HG03039 (cell line): Measurements from ENCODE around the gene DHX40.
"Not testable (repeated sequence)": the region's sequence is repeated elsewhere in the genome, so short reads cannot be mapped to it uniquely, and the experiment has no call there.

Experiments used
- ATAC-seq: cut with Tn5 transposase; IDR thresholded peaks from one replicate; pipeline ENCODE4 v1.9.1; 2021; ENCODE audit warnings: mild to moderate bottlenecking, moderate library complexity; ENCODE audit not compliant: unreplicated experiment

The DHX40 gene

GRCh38 chr17:59558953-59559352 lies 6.5 kb upstream of the DHX40 start:
- ATAC-seq: no peak

GRCh38 chr17:59561042-59561441 lies 4.4 kb upstream of the DHX40 start:
- no peak for ATAC-seq

GRCh38 chr17:59565959-59566324 lies 532 bp downstream of the DHX40 start:
- peak; percentile 48 for ATAC-seq

GRCh38 chr17:59569151-59569550 lies 3.7 kb downstream of the DHX40 start:
- not testable (repeated sequence) for ATAC-seq

- ATAC-seq: no peak
Observed at GRCh38 chr17:59572301-59572924, 7.0 kb downstream of the DHX40 start.

- ATAC-seq: not testable (repeated sequence)
Observed at GRCh38 chr17:59584168-59584567, 18.8 kb downstream of the DHX40 start.

GRCh38 chr17:59600169-59600568 lies 34.8 kb downstream of the DHX40 start:
- no peak for ATAC-seq

GRCh38 chr17:59601130-59601529 lies 35.7 kb downstream of the DHX40 start:
- ATAC-seq: no peak

GRCh38 chr17:59607061-59607460 lies 41.7 kb downstream of the DHX40 start:
- ATAC-seq: no peak

GRCh38 chr17:59607817-59608403 lies 42.5 kb downstream of the DHX40 start:
- ATAC-seq: no peak

- no peak for ATAC-seq
Observed at GRCh38 chr17:59611503-59611902, 46.1 kb downstream of the DHX40 start.

- no peak for ATAC-seq
Observed at GRCh38 chr17:59616253-59616920, 51.0 kb downstream of the DHX40 start.

GRCh38 chr17:59617156-59617732 lies 51.8 kb downstream of the DHX40 start:
- ATAC-seq: no peak

- ATAC-seq: no peak
Observed at GRCh38 chr17:59619035-59619297, 53.6 kb downstream of the DHX40 start.

- peak; percentile 70 for ATAC-seq
Observed at GRCh38 chr17:59619298-59620063, 54.1 kb downstream of the DHX40 start, which contains the start of gene CLTC. CLTC (plus strand) TSS chr17:59619895; CDS start chr17:59620132, 237 bp downstream.

- no peak for ATAC-seq
Observed at GRCh38 chr17:59620064-59620359, 54.6 kb downstream of the DHX40 start.

- ATAC-seq: no peak
Observed at GRCh38 chr17:59620518-59621259, 55.3 kb downstream of the DHX40 start.

GRCh38 chr17:59621771-59622170 lies 56.4 kb downstream of the DHX40 start:
- no peak for ATAC-seq

- ATAC-seq: no peak
Observed at GRCh38 chr17:59623151-59623550, 57.7 kb downstream of the DHX40 start.

- ATAC-seq: no peak
Observed at GRCh38 chr17:59626756-59627155, 61.3 kb downstream of the DHX40 start.

- ATAC-seq: no peak
Observed at GRCh38 chr17:59627274-59627673, 61.9 kb downstream of the DHX40 start.
